Activated CD4-positive, CD25-positive, alpha-beta regulatory T cell treated with anti-CD3 and anti-CD28 coated beads, Interleukin-2, amount 50 U/mL, for 16 hours (primary cell): Measurements from ENCODE around the gene SPTBN1.

ENCODE experiments used
- DNase-seq: peaks from one replicate; pipeline ENCODE4 v3.0.0-alpha.2; 2020; ENCODE audit warnings: low read depth, low spot score

The SPTBN1 gene

GRCh38 chr2:54651291-54651690 is 195.2 kb downstream of the SPTBN1 start:
- no peak for DNase-seq

- no peak for DNase-seq
These were observed 196.4 kb downstream of the SPTBN1 start for GRCh38 chr2:54652540-54652939.

GRCh38 chr2:54653572-54654204 is 197.6 kb downstream of the SPTBN1 start:
- DNase-seq = no peak

- no peak for DNase-seq
These were observed 199.1 kb downstream of the SPTBN1 start for GRCh38 chr2:54655046-54655809.

- no peak for DNase-seq
These were observed 200.7 kb downstream of the SPTBN1 start for GRCh38 chr2:54656863-54657262.

GRCh38 chr2:54657664-54658083 is 201.5 kb downstream of the SPTBN1 start:
- DNase-seq = no peak

- no peak for DNase-seq
These were observed 202.5 kb downstream of the SPTBN1 start for GRCh38 chr2:54658564-54659071.

- no peak for DNase-seq
These were observed 203.4 kb downstream of the SPTBN1 start for GRCh38 chr2:54659527-54659926.

GRCh38 chr2:54660752-54661151 is 204.6 kb downstream of the SPTBN1 start:
- no peak for DNase-seq

- no peak for DNase-seq
These were observed 207.4 kb downstream of the SPTBN1 start for GRCh38 chr2:54663424-54664030.

GRCh38 chr2:54664238-54664786 is 208.2 kb downstream of the SPTBN1 start:
- DNase-seq = no peak

GRCh38 chr2:54665436-54665856 is 209.3 kb downstream of the SPTBN1 start:
- DNase-seq = no peak

- DNase-seq = no peak
These were observed 210.1 kb downstream of the SPTBN1 start for GRCh38 chr2:54666131-54666633.

GRCh38 chr2:54666634-54667265 is 210.6 kb downstream of the SPTBN1 start:
- no peak for DNase-seq

GRCh38 chr2:54667266-54667639 is 211.1 kb downstream of the SPTBN1 start:
- DNase-seq = no peak

- no peak for DNase-seq
These were observed 211.9 kb downstream of the SPTBN1 start for GRCh38 chr2:54667726-54668650.

GRCh38 chr2:54668711-54669110 is 212.6 kb downstream of the SPTBN1 start:
- no peak for DNase-seq

GRCh38 chr2:54669677-54670484 is 213.8 kb downstream of the SPTBN1 start:
- no peak for DNase-seq

GRCh38 chr2:54670485-54671009 is 214.4 kb downstream of the SPTBN1 start:
- DNase-seq = no peak
